ENCODE data around the gene PCBP3. TPM values are rescaled to one million over a fixed set of nuclear protein-coding genes. Genes with fewer than 3 reads are reported as not detected.
A peak's percentile ranks its signal among the peaks of the same experiment; 100 is the strongest.

Gene PCBP3
- total RNA-seq, 1 experiment from 2014 or later = not detected

DNA sequence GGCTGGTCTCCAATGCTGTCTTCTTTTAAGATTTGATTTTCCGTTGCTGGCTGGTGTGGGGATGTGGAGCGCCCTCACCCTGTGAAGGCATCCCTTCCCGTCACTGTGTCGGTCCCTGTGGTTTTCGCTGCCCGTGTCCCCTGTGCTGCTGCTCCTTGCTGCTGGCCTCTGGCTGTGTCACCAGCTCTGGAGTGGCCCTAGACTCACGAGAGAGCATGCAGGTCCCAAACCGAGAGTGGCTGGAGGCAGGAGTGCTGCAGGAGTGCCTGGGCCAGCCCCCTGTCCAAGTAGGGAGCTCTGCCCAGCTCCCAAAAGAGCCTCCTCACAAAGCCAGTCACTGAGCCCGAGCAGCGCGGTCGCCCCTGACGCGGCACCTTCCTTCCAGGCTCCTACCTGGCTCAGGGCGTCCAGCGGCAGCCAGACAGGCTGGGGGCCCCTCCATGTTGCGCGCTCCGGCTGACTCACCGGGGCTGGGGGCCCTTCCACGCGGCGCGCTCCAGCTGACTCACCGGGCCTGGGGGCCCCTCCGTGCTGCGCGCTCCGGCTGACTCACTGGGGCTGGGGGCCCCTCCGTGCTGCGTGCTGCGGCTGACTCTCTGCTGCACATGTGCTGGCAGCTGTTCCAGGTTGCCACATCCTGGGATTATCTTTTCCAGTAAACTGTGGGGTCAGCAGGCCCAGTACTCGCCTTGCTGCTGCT is 231.3 kb downstream of the PCBP3 start:
- ATAC-seq = peak; percentile 78
- in situ Hi-C loops (cut with HindIII; ENCODE audit: low pct_unique_long_range_greater_than_20kb, low sequenced_read_pairs) = no loop called here

GRCh38 chr21:45875416-45875760 is 231.9 kb downstream of the PCBP3 start:
- DNase-seq (ENCODE audit: low read depth, low spot score) = no peak
- intact Hi-C loops (cut with micrococcal nuclease; ENCODE audit: unreplicated experiment) = no loop called here
- Histone ChIP-seq H3K27ac (ENCODE audit: low read length) (no peak overlapping the region), H3K9me3 (ENCODE audit: control insufficient read depth, insufficient read depth, low read depth, low read length) (no peaks in the 10 kb centered on the region), H3K4me1 (ENCODE audit: control insufficient read depth, insufficient read depth, low read length) (no peaks in the 10 kb centered on the region), H3K36me3 (ENCODE audit: control insufficient read depth, insufficient read depth, low read length) (no peaks in the 10 kb centered on the region), H3K4me3 (ENCODE audit: low read depth in 2 of 2, low read length in 2 of 2) (no peak overlapping the region), H3K27me3 (ENCODE audit: control insufficient read depth, insufficient read depth, low read length) (no peaks in the 10 kb centered on the region)
- peak; percentile 23; the same call in 1 of the 2 replicates for ATAC-seq
- no TSS peak for BruUV-seq (replicated peaks)
- TF ChIP-seq TCF7L2 (IDR thresholded peaks at IDR 0.05; ENCODE audit: low read depth, low read length) (no peak), POLR2AphosphoS5 (IDR thresholded peaks at IDR 0.05; ENCODE audit: low read depth, low read length) (no peak), SIN3A (IDR thresholded peaks at IDR 0.05; ENCODE audit: borderline replicate concordance, insufficient read depth, low read depth, low read length) (no peak)
- TF ChIP-seq, protein P1, sequence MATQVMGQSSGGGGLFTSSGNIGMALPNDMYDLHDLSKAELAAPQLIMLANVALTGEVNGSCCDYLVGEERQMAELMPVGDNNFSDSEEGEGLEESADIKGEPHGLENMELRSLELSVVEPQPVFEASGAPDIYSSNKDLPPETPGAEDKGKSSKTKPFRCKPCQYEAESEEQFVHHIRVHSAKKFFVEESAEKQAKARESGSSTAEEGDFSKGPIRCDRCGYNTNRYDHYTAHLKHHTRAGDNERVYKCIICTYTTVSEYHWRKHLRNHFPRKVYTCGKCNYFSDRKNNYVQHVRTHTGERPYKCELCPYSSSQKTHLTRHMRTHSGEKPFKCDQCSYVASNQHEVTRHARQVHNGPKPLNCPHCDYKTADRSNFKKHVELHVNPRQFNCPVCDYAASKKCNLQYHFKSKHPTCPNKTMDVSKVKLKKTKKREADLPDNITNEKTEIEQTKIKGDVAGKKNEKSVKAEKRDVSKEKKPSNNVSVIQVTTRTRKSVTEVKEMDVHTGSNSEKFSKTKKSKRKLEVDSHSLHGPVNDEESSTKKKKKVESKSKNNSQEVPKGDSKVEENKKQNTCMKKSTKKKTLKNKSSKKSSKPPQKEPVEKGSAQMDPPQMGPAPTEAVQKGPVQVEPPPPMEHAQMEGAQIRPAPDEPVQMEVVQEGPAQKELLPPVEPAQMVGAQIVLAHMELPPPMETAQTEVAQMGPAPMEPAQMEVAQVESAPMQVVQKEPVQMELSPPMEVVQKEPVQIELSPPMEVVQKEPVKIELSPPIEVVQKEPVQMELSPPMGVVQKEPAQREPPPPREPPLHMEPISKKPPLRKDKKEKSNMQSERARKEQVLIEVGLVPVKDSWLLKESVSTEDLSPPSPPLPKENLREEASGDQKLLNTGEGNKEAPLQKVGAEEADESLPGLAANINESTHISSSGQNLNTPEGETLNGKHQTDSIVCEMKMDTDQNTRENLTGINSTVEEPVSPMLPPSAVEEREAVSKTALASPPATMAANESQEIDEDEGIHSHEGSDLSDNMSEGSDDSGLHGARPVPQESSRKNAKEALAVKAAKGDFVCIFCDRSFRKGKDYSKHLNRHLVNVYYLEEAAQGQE (IDR thresholded peaks at IDR 0.05; ENCODE audit: insufficient read depth in 1 of 2, low read depth in 2 of 2, low read length in 1 of 2) = no peak
- TF ChIP-seq, protein P2, sequence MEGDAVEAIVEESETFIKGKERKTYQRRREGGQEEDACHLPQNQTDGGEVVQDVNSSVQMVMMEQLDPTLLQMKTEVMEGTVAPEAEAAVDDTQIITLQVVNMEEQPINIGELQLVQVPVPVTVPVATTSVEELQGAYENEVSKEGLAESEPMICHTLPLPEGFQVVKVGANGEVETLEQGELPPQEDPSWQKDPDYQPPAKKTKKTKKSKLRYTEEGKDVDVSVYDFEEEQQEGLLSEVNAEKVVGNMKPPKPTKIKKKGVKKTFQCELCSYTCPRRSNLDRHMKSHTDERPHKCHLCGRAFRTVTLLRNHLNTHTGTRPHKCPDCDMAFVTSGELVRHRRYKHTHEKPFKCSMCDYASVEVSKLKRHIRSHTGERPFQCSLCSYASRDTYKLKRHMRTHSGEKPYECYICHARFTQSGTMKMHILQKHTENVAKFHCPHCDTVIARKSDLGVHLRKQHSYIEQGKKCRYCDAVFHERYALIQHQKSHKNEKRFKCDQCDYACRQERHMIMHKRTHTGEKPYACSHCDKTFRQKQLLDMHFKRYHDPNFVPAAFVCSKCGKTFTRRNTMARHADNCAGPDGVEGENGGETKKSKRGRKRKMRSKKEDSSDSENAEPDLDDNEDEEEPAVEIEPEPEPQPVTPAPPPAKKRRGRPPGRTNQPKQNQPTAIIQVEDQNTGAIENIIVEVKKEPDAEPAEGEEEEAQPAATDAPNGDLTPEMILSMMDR (IDR thresholded peaks at IDR 0.05) = no peak
- in situ Hi-C loops (cut with HindIII; ENCODE audit: low pct_unique_long_range_greater_than_20kb, low sequenced_read_pairs) = no loop called here
- CTCF ChIA-PET = no interaction called here
- POLR2A ChIA-PET = no interaction called here

More for the DNA sequence above, 231.3 kb downstream of the PCBP3 start:
- Histone ChIP-seq H3K27me3 (ENCODE audit: control insufficient read depth, insufficient read depth, low read length) (no peaks in the 10 kb centered on the region), H3K4me1 (ENCODE audit: control insufficient read depth, insufficient read depth, low read length) (no peaks in the 10 kb centered on the region), H3K9me3 (ENCODE audit: control insufficient read depth, insufficient read depth, low read depth, low read length) (no peaks in the 10 kb centered on the region), H3K4me3 (ENCODE audit: low read depth in 2 of 2, low read length in 2 of 2) (peak overlapping the region in 1 of 2 experiments; percentile 16; a peak in 1 of 4 replicates), H3K36me3 (ENCODE audit: control insufficient read depth, insufficient read depth, low read length) (no peaks in the 10 kb centered on the region), H3K27ac (ENCODE audit: low read length) (no peak overlapping the region)
- BruUV-seq (replicated peaks) = no TSS peak
- intact Hi-C loops (cut with micrococcal nuclease; ENCODE audit: unreplicated experiment) = no loop called here
- no peak for DNase-seq (ENCODE audit: low read depth, low spot score)
- CTCF ChIA-PET = no interaction called here
- POLR2A ChIA-PET = interaction anchor here (0.7 kb wide), 1 partner anchor 84 kb away, joined by 4 read pairs; no protein-coding TSS in a partner anchor
- TF ChIP-seq SIN3A (IDR thresholded peaks at IDR 0.05; ENCODE audit: borderline replicate concordance, insufficient read depth, low read depth, low read length) = no peak
- TF ChIP-seq, protein P1 (IDR thresholded peaks at IDR 0.05; ENCODE audit: insufficient read depth in 1 of 2, low read depth in 2 of 2, low read length in 1 of 2) = no peak
- no peak for TF ChIP-seq TCF7L2 (IDR thresholded peaks at IDR 0.05; ENCODE audit: low read depth, low read length)
- no peak for TF ChIP-seq POLR2AphosphoS5 (IDR thresholded peaks at IDR 0.05; ENCODE audit: low read depth, low read length)
- TF ChIP-seq, protein P2 (IDR thresholded peaks at IDR 0.05) = no peak

Measured in Panc1 (cell line).